ENCODE results near the gene CLCF1.
A peak's percentile ranks its signal among the peaks of the same experiment; 100 is the strongest.
"Not testable (repeated sequence)": the region's sequence is repeated elsewhere in the genome, so short reads cannot be mapped to it uniquely, and the experiment has no call there.

Gene CLCF1

GRCh38 chr11:67321313-67321871 lies 52.0 kb downstream of the CLCF1 start:
- no peak for TF ChIP-seq CTCF (IDR thresholded peaks at IDR 0.05)
- intact Hi-C loops (cut with DNase I; ENCODE audit: low total_unique reads) = no loop called here
- DNase-seq = no peak
- H3K27me3 ChIP-seq = no peaks in the 10 kb centered on the region
- H3K9me3 ChIP-seq = no peaks in the 10 kb centered on the region
- H3K4me1 ChIP-seq = peaks cover 0 to 16% (median 10%) of the 10 kb centered on the region in 4 donors
- no peak overlapping the region for H3K27ac ChIP-seq
- no peak overlapping the region for H3K4me3 ChIP-seq
- H3K36me3 ChIP-seq = peaks cover 0 to 9% (median 0%) of the 10 kb centered on the region in 3 donors

- intact Hi-C loops (cut with DNase I; ENCODE audit: low total_unique reads) = no loop called here
- H3K36me3 ChIP-seq = peaks cover 0 to 9% (median 0%) of the 10 kb centered on the region in 3 donors
- no peak overlapping the region for H3K27ac ChIP-seq
- no peak for DNase-seq
- H3K27me3 ChIP-seq = no peaks in the 10 kb centered on the region
- H3K4me3 ChIP-seq = no peak overlapping the region
- H3K4me1 ChIP-seq = peaks cover 0 to 17% (median 10%) of the 10 kb centered on the region in 4 donors
- H3K9me3 ChIP-seq = no peaks in the 10 kb centered on the region
- no peak for TF ChIP-seq CTCF (IDR thresholded peaks at IDR 0.05)
Observed at GRCh38 chr11:67320691-67321090, 52.7 kb downstream of the CLCF1 start.

GRCh38 chr11:67320011-67320410 lies 53.4 kb downstream of the CLCF1 start:
- DNase-seq = no peak
- intact Hi-C loops (cut with DNase I; ENCODE audit: low total_unique reads) = no loop called here
- Histone ChIP-seq H3K27ac (no peak overlapping the region), H3K9me3 (no peaks in the 10 kb centered on the region), H3K4me1 (peaks cover 0 to 17% (median 10%) of the 10 kb centered on the region in 4 donors), H3K4me3 (no peak overlapping the region), H3K27me3 (no peaks in the 10 kb centered on the region), H3K36me3 (peaks cover 0 to 9% (median 0%) of the 10 kb centered on the region in 3 donors)
- TF ChIP-seq CTCF (IDR thresholded peaks at IDR 0.05) = no peak

- intact Hi-C loops (cut with DNase I; ENCODE audit: low total_unique reads) = not testable (repeated sequence)
Observed at GRCh38 chr11:67318876-67319275, 54.5 kb downstream of the CLCF1 start.

GRCh38 chr11:67317888-67318555 lies 55.4 kb downstream of the CLCF1 start:
- no peak for DNase-seq
- H3K4me3 ChIP-seq = peak overlapping the region; percentile 64 to 78
- H3K27me3 ChIP-seq = no peaks in the 10 kb centered on the region
- H3K9me3 ChIP-seq = no peaks in the 10 kb centered on the region
- peaks cover 0 to 17% (median 10%) of the 10 kb centered on the region in 4 donors for H3K4me1 ChIP-seq
- TF ChIP-seq CTCF (IDR thresholded peaks at IDR 0.05) = no peak
- H3K36me3 ChIP-seq = peaks cover 0 to 9% (median 0%) of the 10 kb centered on the region in 3 donors
- intact Hi-C loops (cut with DNase I; ENCODE audit: low total_unique reads) = loop anchor here (1.0 kb wide), 2 partner anchors 29 to 52 kb away; partner anchors contain the start of genes ANKRD13D and GRK2
- H3K27ac ChIP-seq = peak overlapping the region; percentile 91 to 94

More at GRCh38 chr11:67318876-67319275, 54.5 kb downstream of the CLCF1 start:
- H3K4me3 ChIP-seq = peak overlapping the region; percentile 64 to 78
- DNase-seq, H3K9me3 ChIP-seq, H3K27ac ChIP-seq, H3K27me3 ChIP-seq, H3K36me3 ChIP-seq: not testable (repeated sequence)
- H3K4me1 ChIP-seq = peaks cover 0 to 17% (median 10%) of the 10 kb centered on the region in 4 donors
